ENCODE measurements around the gene GPATCH2L. TPM values are rescaled to one million over a fixed set of nuclear protein-coding genes. Genes with fewer than 3 reads are reported as not detected.

GPATCH2L gene
- total and polyA plus RNA-seq, 8 donors = 2.2 to 96.5 (median 22.9) TPM

DNA sequence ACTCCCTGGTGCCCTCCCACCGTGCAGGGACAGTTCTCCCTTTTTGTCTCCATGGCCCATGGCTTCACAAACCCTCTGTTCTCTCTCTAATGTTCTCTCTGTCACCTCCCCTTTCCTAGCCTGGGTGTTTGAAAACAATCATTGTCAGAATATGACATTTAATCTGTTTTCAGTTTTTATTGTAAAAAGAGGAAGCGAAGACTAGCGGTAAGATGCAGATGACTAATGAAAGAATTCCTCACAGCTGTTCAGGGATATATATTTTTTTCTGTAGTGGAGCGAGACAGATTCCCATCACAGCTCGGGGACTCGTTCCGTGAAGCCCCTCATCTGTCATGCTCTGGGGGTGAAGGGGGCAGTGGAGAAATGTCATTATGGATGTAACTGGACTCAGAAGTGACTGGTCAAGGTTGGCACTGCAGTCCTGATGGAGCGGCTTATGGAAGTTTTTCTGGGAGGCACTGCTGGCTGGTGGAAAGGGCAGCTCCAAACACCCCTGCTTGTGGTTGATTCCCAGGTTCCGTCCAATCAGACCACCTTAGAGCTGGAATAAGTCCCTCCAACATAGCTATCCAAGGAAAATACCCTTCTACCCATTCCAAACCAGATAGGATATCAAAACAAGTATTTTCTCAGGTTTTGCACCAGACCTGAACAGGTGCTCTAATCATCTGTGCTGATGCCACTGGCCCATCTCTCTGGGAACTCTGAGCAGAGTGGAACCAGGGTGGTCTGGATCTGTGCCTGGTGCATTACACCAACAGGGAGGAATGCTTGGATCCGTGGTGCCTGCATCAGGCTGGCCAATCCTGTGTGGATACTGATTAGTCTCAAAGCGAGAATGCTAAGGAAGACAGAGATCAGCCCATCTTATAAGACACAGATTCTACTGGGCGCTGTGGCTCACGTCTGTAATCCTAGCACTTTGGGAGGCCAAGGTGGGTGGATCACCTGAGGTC lies 84.7 kb downstream of the GPATCH2L start:
- no peak overlapping the region for H3K27ac ChIP-seq
- no peaks in the 10 kb centered on the region for H3K27me3 ChIP-seq
- WGBS, 5 donors = 77 to 87% (median 85%) methylated on average over 13 of the region's 13 CpGs
- intact Hi-C loops (cut with DNase I; ENCODE audit: low total_unique reads) = no loop called here
- no peak for TF ChIP-seq POLR2AphosphoS5 (IDR thresholded peaks at IDR 0.05)
- TF ChIP-seq POLR2A (IDR thresholded peaks at IDR 0.05) = no peak
- TF ChIP-seq, protein P1, sequence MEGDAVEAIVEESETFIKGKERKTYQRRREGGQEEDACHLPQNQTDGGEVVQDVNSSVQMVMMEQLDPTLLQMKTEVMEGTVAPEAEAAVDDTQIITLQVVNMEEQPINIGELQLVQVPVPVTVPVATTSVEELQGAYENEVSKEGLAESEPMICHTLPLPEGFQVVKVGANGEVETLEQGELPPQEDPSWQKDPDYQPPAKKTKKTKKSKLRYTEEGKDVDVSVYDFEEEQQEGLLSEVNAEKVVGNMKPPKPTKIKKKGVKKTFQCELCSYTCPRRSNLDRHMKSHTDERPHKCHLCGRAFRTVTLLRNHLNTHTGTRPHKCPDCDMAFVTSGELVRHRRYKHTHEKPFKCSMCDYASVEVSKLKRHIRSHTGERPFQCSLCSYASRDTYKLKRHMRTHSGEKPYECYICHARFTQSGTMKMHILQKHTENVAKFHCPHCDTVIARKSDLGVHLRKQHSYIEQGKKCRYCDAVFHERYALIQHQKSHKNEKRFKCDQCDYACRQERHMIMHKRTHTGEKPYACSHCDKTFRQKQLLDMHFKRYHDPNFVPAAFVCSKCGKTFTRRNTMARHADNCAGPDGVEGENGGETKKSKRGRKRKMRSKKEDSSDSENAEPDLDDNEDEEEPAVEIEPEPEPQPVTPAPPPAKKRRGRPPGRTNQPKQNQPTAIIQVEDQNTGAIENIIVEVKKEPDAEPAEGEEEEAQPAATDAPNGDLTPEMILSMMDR (IDR thresholded peaks at IDR 0.05) = no peak
- TF ChIP-seq EP300 (IDR thresholded peaks at IDR 0.05) = no peak
- peaks cover 0 to 11% (median 3%) of the 10 kb centered on the region in 4 donors for H3K9me3 ChIP-seq
- H3K36me3 ChIP-seq = peaks cover 0 to 8% (median 0%) of the 10 kb centered on the region in 4 donors
- no peaks in the 10 kb centered on the region for H3K4me1 ChIP-seq
- no peak for DNase-seq
- H3K4me3 ChIP-seq = no peak overlapping the region

DNA sequence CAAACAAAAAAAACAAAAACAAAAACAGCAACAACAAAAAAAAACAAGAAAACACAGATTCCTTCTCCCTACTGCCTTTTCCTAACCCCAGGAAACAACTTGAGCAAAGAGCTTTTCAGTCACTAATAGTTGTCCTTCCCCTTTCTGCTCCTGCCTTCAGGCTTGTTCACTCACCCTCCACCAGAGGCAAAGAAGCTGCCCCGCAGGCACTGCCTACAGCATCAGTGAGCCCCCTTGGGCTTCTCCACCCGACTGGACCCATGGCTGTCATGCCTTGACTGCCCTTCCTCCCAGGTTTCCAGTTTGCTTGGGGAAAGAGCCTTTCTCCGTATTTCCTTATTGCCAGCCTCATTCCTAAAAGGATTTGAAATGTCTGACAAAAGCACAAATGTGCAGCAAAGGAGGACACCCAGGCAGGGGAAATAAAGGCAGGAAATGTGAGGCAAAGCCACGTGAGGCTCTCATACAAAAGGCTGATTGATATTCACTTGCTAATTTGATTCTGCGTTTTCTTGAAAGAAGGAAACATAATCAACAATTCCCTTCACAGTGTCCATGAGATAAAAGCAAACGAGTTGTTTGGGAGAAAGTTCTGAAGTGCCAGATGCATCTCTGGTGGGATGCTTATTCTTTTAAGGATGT lies 85.7 kb downstream of the GPATCH2L start:
- intact Hi-C loops (cut with DNase I; ENCODE audit: low total_unique reads) = no loop called here
- Histone ChIP-seq H3K36me3 (peaks cover 0 to 8% (median 0%) of the 10 kb centered on the region in 4 donors), H3K4me1 (no peaks in the 10 kb centered on the region), H3K9me3 (peaks cover 0 to 19% (median 8%) of the 10 kb centered on the region in 4 donors), H3K27me3 (no peaks in the 10 kb centered on the region), H3K27ac (no peak overlapping the region), H3K4me3 (no peak overlapping the region)
- no peak for TF ChIP-seq POLR2AphosphoS5 (IDR thresholded peaks at IDR 0.05)
- TF ChIP-seq, protein P1 (IDR thresholded peaks at IDR 0.05) = no peak
- no peak for TF ChIP-seq POLR2A (IDR thresholded peaks at IDR 0.05)
- no peak for DNase-seq
- WGBS, 5 donors = 59 to 76% (median 62%) methylated on average over 6 of the region's 6 CpGs

DNA sequence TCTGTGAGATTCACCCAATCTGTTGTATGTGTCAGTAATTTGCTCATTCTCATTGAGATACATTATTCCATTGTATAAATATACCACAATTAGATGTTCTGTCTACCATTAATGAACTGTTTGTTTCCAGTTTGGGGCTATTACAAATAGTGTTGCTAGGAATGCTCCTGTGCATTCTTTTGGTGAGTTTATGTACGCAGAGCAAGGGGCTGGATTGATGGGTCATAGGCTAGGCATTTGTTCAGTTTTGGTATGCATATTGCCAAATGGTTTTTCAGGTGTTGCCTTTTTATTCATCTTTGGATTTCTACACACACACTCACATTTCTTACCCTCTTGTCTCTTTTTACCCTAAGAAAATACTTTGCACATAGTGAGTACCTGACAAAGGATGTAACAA lies 93.4 kb downstream of the GPATCH2L start:
- Histone ChIP-seq H3K27ac (no peak overlapping the region), H3K4me3 (no peak overlapping the region), H3K36me3 (no peaks in the 10 kb centered on the region), H3K9me3 (peaks cover 0 to 30% (median 16%) of the 10 kb centered on the region in 4 donors), H3K4me1 (no peaks in the 10 kb centered on the region), H3K27me3 (no peaks in the 10 kb centered on the region)
- no peak for DNase-seq
- TF ChIP-seq, protein P1 (IDR thresholded peaks at IDR 0.05) = no peak
- no peak for TF ChIP-seq POLR2A (IDR thresholded peaks at IDR 0.05)
- no peak for TF ChIP-seq POLR2AphosphoS5 (IDR thresholded peaks at IDR 0.05)
- intact Hi-C loops (cut with DNase I; ENCODE audit: low total_unique reads) = no loop called here
- 82 to 100% (median 86%) methylated on average over 1 of the region's 1 CpG for WGBS, 5 donors

DNA sequence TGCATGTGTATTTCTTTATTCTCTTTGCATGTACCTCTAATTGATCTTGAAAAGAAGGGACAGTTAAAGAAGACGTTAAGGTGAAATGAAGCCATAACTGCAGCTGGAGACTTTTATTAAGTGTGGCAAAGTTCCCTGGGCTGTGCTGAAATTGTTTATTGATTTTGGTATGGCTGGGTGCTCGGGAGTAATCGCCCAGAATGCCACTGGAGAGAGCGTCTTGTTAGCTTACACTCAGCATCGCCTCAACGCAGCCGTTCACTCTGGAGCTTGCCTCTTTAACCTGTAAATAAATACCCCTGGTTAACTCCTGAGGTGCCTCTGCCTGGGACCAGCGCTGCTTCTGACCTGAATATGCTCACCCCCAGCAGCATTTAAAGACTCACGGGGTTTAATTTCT lies 98.6 kb downstream of the GPATCH2L start:
- no peak overlapping the region for H3K4me3 ChIP-seq
- no peaks in the 10 kb centered on the region for H3K4me1 ChIP-seq
- no peaks in the 10 kb centered on the region for H3K9me3 ChIP-seq
- H3K36me3 ChIP-seq = no peaks in the 10 kb centered on the region
- 7 to 30% (median 16%) methylated on average over 9 of the region's 9 CpGs for WGBS, 5 donors
- H3K27me3 ChIP-seq = no peaks in the 10 kb centered on the region
- no peak overlapping the region for H3K27ac ChIP-seq
- DNase-seq = peak in 1 of 2 donors; percentile 30
- TF ChIP-seq POLR2AphosphoS5 (IDR thresholded peaks at IDR 0.05) = no peak
- no peak for TF ChIP-seq EP300 (IDR thresholded peaks at IDR 0.05)
- no peak for TF ChIP-seq POLR2A (IDR thresholded peaks at IDR 0.05)
- TF ChIP-seq, protein P1 (IDR thresholded peaks at IDR 0.05) = no peak
- intact Hi-C loops (cut with DNase I; ENCODE audit: low total_unique reads) = no loop called here

Data from stomach (tissue), 9 donors.